ENCODE data around the gene JPH3. TPM values are rescaled to one million over a fixed set of nuclear protein-coding genes. Genes with fewer than 3 reads are reported as not detected.

Gene JPH3
- polyA plus RNA-seq, 1 donor from 2014 or later = 22.2 TPM

DNA sequence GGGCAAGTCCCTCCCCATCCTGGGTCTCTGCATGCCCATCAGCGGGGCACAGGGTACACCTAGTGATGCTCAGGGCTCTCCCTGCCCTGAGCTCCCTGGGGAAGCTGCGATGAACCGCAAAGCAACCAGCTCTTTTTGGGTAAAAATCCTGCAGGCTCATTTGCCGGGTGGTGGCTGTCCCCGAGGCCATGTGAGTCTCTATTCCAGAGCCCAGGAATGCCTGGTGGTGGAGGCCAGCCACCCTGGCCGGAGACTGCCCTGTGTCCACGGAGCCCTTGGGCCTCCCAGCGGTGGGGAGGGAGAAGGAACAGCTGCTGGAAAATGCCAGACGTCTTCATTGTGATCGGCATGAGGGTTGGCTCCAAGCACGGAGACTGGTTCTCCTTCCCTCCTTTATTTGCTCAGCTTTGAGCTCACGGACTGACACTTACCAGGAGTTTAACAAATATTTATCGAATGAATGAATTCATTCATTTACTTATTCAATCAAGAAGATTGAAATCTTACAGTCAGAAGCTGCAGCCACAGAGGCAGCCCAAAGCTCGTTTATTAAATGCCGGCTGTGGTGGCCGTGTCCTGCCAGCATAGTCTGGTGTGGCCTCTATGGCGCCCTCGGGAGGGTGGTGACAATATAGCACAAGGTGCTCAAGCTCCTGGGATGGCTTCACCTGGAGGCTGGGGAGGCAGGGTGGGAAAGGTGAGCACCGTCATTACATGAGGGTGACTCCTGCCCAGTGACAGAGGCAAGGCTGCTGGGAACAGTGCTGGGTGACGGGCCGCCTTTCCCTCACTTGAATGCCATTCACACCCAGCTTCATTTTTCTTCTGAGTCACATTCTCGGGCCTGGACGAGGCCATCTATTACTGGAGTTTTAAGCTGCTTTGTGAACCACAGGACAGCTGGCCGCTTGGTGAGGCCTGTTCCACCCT, 31.1 kb upstream of the JPH3 start:
- Histone ChIP-seq H3F3A (ENCODE audit: insufficient read depth, low read length, poor library complexity, severe bottlenecking) (no peaks in the 10 kb centered on the region), H3K36me3 (ENCODE audit: insufficient read depth, low read length) (no peaks in the 10 kb centered on the region), H2AFZ (ENCODE audit: low read depth, low read length) (no peak overlapping the region), H3K79me2 (replicated peaks; ENCODE audit: insufficient read depth, low read length) (no peaks in the 10 kb centered on the region), H3K27me3 (ENCODE audit: insufficient read depth, low read depth, low read length) (no peaks in the 10 kb centered on the region), H3K4me3 (ENCODE audit: low read length) (no peak overlapping the region), H4K20me1 (ENCODE audit: insufficient read depth) (no peaks in the 10 kb centered on the region), H3K27ac (ENCODE audit: low read length) (no peak overlapping the region), H3K9me3 (ENCODE audit: low read length) (no peaks in the 10 kb centered on the region), H3K9ac (ENCODE audit: low read length) (no peak overlapping the region), H3K9me2 (ENCODE audit: insufficient read depth, low read length) (no peaks in the 10 kb centered on the region), H3K4me2 (ENCODE audit: low read length) (no peak overlapping the region)
- TF ChIP-seq, protein P1, sequence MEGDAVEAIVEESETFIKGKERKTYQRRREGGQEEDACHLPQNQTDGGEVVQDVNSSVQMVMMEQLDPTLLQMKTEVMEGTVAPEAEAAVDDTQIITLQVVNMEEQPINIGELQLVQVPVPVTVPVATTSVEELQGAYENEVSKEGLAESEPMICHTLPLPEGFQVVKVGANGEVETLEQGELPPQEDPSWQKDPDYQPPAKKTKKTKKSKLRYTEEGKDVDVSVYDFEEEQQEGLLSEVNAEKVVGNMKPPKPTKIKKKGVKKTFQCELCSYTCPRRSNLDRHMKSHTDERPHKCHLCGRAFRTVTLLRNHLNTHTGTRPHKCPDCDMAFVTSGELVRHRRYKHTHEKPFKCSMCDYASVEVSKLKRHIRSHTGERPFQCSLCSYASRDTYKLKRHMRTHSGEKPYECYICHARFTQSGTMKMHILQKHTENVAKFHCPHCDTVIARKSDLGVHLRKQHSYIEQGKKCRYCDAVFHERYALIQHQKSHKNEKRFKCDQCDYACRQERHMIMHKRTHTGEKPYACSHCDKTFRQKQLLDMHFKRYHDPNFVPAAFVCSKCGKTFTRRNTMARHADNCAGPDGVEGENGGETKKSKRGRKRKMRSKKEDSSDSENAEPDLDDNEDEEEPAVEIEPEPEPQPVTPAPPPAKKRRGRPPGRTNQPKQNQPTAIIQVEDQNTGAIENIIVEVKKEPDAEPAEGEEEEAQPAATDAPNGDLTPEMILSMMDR (IDR thresholded peaks at IDR 0.05; ENCODE audit: poor library complexity, severe bottlenecking) = peak; percentile 15
- TF ChIP-seq SMC3 (conservative IDR thresholded peaks at IDR 0.05; ENCODE audit: poor library complexity) = no peak

DNA sequence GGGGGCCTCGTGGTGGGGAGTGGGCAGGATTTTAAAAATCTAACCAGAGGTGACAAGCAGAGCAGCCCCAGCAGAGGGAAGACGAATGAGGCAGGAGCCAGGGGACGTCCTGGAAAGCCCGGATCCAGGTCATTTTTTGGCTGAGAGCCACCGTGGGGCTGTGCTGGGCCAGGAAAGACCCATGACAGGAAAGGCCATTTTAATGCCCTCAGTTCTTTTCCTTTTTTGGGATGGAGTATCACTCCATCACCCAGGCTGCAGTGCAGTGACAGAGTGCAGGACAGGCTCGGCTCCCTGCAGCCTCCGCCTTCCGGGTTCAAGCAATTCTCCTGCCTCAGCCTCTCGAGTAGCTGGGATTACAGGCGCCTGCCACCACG, 30.5 kb upstream of the JPH3 start:
- Histone ChIP-seq H3K27me3 (ENCODE audit: insufficient read depth, low read depth, low read length) (no peaks in the 10 kb centered on the region), H3F3A (ENCODE audit: insufficient read depth, low read length, poor library complexity, severe bottlenecking) (no peaks in the 10 kb centered on the region), H3K9me2 (ENCODE audit: insufficient read depth, low read length) (no peaks in the 10 kb centered on the region), H3K4me2 (ENCODE audit: low read length) (no peak overlapping the region), H3K9ac (ENCODE audit: low read length) (no peak overlapping the region), H2AFZ (ENCODE audit: low read depth, low read length) (no peak overlapping the region), H3K9me3 (ENCODE audit: low read length) (no peaks in the 10 kb centered on the region), H3K4me3 (ENCODE audit: low read length) (no peak overlapping the region), H3K27ac (ENCODE audit: low read length) (no peak overlapping the region), H3K36me3 (ENCODE audit: insufficient read depth, low read length) (no peaks in the 10 kb centered on the region), H3K79me2 (replicated peaks; ENCODE audit: insufficient read depth, low read length) (no peaks in the 10 kb centered on the region), H4K20me1 (ENCODE audit: insufficient read depth) (no peaks in the 10 kb centered on the region)
- TF ChIP-seq EZH2 (IDR thresholded peaks at IDR 0.05; ENCODE audit: borderline replicate concordance, insufficient read depth, low read length, poor library complexity, severe bottlenecking) (no peak), RAD21 (conservative IDR thresholded peaks at IDR 0.05) (no peak), EP300 (conservative IDR thresholded peaks at IDR 0.05; ENCODE audit: poor library complexity, severe bottlenecking) (no peak), SMC3 (conservative IDR thresholded peaks at IDR 0.05; ENCODE audit: poor library complexity) (no peak), POLR2AphosphoS5 (IDR thresholded peaks at IDR 0.05) (no peak), MXI1 (conservative IDR thresholded peaks at IDR 0.05; ENCODE audit: poor library complexity, severe bottlenecking) (no peak), TAF1 (IDR thresholded peaks at IDR 0.05; ENCODE audit: low read depth) (no peak)
- TF ChIP-seq, protein P2, sequence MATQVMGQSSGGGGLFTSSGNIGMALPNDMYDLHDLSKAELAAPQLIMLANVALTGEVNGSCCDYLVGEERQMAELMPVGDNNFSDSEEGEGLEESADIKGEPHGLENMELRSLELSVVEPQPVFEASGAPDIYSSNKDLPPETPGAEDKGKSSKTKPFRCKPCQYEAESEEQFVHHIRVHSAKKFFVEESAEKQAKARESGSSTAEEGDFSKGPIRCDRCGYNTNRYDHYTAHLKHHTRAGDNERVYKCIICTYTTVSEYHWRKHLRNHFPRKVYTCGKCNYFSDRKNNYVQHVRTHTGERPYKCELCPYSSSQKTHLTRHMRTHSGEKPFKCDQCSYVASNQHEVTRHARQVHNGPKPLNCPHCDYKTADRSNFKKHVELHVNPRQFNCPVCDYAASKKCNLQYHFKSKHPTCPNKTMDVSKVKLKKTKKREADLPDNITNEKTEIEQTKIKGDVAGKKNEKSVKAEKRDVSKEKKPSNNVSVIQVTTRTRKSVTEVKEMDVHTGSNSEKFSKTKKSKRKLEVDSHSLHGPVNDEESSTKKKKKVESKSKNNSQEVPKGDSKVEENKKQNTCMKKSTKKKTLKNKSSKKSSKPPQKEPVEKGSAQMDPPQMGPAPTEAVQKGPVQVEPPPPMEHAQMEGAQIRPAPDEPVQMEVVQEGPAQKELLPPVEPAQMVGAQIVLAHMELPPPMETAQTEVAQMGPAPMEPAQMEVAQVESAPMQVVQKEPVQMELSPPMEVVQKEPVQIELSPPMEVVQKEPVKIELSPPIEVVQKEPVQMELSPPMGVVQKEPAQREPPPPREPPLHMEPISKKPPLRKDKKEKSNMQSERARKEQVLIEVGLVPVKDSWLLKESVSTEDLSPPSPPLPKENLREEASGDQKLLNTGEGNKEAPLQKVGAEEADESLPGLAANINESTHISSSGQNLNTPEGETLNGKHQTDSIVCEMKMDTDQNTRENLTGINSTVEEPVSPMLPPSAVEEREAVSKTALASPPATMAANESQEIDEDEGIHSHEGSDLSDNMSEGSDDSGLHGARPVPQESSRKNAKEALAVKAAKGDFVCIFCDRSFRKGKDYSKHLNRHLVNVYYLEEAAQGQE (IDR thresholded peaks at IDR 0.05; ENCODE audit: borderline replicate concordance) = no peak
- TF ChIP-seq, protein P1 (IDR thresholded peaks at IDR 0.05; ENCODE audit: poor library complexity, severe bottlenecking) = no peak
